Superior temporal gyrus (tissue), 1 donor: ENCODE data around the gene GPX8.

ENCODE experiments used
- DNase-seq: peaks from one replicate; pipeline ENCODE4 v3.0.0-alpha.2; 2016; ENCODE audit errors: extremely low spot score

Gene GPX8, protein sequence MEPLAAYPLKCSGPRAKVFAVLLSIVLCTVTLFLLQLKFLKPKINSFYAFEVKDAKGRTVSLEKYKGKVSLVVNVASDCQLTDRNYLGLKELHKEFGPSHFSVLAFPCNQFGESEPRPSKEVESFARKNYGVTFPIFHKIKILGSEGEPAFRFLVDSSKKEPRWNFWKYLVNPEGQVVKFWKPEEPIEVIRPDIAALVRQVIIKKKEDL

GRCh38 chr5:55159763-55160492 is at the start of gene GPX8:
GPX8 (plus strand) TSS chr5:55160171; CDS start chr5:55160193, 22 bp downstream.
- DNase-seq: peak; percentile 69

DNA sequence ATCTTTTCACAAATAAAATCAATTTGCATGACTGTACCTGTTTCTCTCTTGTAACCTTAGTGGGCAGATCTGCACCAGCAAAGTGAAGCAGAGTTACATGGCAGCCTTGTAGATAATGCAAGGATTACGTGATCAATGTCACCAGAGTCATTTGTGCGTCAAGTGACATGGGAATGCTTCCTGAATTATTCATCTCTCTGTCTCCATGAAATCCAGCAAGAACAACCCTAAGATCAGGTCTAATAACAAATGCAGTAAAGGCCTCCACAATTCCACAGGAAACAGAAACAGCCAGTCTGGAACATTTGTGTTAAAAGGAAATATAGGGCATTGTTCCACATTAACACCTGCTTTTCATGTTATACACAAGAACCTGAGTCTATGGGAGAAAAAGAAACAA is 49.8 kb upstream of the GPX8 start:
- no peak for DNase-seq

DNA sequence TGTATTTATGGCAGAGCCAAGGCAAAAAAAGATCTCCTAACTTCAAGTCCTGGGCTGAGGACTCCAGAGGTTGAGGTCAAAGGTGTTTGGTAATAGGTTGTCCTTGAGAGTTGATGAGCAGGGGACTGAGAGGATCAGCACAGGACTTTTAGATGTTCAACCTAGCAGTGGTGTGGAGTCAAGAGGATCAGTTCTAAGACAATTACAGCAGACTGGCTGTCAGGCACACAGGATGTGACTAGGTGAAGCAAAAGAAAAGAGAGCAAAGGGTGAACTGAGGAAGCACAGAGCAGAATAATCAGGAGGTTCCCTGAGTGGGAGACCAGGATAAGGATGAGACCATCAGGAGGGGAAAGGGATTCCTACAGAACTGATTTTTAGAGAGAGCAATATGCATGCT is 46.6 kb upstream of the GPX8 start:
- DNase-seq: no peak

- no peak for DNase-seq
Measured at GRCh38 chr5:55114061-55114460, 45.9 kb upstream of the GPX8 start.

DNA sequence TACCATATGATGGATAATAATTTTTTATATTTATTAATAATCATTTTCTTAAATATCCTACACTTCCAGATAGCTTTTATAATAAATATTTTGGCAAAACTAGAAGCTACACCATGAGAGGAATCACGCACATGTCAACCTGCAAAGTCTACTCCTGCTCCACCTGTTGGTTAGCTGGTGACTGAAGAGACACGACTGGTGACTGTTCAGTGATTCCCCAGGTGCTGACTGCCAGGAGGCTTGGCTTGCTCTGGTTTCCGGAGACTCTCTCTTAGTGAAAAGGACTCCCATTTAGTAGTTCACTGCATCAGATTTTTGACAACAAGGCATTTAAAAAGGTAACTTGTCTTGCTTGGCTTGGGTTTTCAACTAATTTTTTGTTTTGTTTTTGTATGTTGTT is 36.6 kb upstream of the GPX8 start:
- no peak for DNase-seq

- DNase-seq: no peak
Measured at GRCh38 chr5:55134053-55134722, 25.8 kb upstream of the GPX8 start.

DNA sequence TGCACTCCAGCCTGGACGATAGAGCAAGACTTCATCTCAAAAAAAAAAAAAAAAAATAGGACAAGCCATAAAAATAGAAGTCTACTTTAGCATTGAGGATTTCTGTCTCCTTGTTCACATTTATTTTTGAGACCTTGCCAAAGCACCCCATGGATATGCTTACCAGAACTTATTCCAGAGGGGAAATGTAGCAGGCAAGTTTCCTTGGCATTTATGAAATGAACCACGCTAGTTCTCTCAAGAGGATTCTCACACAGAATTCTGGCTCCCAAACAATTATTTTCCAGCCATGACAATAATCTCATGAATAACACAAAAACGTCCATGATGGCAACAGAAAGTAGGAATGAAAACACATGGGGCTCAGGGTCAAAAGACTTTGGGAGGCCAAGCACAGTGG is 23.4 kb upstream of the GPX8 start:
- no peak for DNase-seq

DNA sequence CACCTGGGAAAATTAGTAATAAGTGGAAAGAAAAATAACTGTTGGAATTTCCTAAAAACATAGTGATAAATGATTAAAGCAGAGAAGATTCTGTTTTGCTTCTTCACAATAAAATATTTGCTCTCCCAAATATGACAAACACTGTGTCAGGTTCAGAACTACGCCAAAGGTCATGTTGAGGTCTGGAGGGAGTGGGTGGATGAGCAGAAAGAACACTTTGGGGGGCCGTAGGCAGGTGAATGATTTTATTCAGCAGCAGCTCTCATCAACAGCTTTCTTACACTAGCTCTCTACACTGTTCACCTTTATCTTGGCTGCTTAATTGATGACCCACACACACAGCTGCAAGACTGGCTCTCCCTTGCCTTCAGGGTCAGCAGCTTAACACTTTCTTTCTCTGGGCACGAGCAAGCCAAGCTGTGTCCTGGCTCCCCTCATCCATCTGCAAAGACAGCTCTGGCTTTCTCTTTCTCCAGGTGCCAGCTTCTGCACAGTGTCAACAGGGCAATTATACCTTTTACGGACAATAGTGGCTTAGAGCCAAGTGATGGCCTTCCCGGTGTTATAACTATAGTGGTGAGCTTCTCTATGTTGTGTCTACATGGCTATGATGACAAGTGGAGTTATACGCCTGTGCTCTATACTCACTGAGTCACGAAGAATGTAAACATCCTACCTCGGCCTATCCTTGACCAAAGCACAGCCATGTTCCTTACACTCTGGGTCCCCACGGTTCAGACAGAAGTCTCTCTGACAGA is 18.9 kb upstream of the GPX8 start:
- DNase-seq: no peak

GRCh38 chr5:55141945-55142690 is 17.9 kb upstream of the GPX8 start:
- DNase-seq: no peak

DNA sequence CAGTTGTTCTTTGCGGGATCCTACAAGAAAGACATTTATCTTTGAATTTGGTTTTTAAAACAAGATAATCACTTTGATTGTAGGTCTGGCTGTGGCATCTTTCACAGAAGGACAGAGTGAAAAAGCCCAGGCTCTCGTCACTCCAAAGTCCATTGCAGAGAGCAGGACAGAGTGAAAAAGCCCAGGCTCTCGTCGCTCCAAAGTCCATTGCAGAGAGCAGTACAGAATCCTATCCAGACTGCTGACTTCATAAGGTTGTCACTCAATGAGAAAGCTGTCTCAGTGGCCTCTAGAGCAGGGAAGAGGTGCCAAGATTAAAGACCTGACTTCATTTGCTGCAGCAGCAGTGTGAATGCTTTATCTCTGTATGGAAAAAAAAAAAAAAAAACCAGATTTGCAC is 16.3 kb upstream of the GPX8 start:
- no peak for DNase-seq

- no peak for DNase-seq
Measured at GRCh38 chr5:55146080-55146479, 13.9 kb upstream of the GPX8 start.

GRCh38 chr5:55146543-55147151 is 13.3 kb upstream of the GPX8 start:
- DNase-seq: peak; percentile 91

- no peak for DNase-seq
Measured at GRCh38 chr5:55149308-55149795, 10.6 kb upstream of the GPX8 start.

DNA sequence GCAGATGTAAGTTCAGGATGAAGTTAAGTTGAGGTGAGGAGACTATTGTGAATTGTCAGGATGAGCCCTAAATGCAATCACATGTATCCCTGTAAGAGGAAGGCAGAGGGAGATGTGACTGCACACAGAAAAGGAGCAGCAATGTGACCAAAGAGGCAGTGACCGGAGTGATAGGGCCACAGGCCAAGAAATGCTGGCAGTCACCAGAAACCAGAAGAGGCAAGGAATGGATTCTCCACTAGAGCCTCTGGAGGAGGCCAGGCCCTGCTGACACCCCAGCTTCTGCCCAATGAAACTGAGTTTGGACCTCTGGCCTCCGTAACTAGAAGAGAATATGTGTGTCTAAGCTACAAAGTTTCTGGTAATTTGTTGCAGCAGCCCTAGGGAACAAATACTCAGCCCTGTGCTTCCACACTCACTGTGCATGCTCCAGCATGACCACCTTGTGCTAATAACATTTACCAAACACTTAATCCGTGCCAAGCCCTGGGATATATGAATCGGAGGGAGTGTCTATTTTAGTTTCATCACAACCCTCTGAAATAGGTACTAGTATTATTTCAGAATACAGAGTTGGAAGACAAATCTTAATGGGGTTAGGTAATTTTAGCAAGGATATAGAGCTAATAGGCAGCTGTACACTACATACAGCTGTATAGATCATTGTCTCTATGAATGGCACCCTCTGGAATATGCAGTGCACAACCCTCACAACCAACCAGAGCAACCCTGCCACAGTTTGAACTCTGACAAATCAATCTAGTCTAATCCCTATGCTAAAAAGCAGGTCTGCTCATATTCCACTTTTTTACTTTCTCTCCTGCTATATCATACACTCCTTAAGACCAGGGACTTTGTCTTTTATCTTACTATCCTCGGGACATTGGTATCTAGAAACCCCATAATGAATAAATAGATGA is 7.8 kb upstream of the GPX8 start:
- no peak for DNase-seq

DNA sequence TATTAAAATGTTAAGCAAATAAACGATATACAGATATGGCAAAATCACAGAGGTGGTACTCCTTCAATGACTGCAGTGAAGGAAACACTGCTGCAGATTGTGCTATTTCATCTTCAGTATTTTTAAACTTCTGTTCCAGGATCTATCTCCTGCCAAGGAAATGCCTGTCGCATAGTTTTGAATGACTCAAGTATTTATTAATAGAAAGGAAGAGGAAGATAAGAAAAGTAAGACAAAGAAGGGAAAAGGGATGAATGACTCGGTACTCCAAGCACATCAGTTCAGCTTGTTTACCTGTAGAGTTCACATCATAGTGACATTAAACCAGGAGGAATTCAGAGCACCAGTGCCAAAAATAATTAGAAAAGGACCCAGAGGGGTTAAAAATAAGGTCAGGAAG is 5.1 kb upstream of the GPX8 start:
- DNase-seq: no peak

GRCh38 chr5:55160493-55161209 is 680 bp downstream of the GPX8 start:
- DNase-seq: no peak

DNA sequence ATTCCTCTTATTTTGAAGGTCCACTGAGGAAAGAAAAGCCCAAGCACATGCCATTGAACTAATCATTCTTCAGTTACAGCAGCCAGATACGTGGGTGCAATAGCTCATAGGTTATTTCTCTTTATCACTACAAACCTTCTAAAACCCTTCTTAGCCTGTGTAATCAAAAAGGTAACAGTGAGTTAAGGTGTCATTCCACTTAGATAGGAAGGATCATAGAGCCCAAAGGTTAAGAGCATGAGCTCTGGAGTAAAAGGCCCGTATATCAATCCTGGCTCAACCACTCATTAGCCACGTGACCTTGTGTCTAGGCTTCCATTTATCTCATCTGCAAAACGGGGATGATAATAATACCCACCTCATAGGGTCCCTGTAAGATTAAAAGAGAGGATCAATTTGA is 2.7 kb downstream of the GPX8 start:
- no peak for DNase-seq

DNA sequence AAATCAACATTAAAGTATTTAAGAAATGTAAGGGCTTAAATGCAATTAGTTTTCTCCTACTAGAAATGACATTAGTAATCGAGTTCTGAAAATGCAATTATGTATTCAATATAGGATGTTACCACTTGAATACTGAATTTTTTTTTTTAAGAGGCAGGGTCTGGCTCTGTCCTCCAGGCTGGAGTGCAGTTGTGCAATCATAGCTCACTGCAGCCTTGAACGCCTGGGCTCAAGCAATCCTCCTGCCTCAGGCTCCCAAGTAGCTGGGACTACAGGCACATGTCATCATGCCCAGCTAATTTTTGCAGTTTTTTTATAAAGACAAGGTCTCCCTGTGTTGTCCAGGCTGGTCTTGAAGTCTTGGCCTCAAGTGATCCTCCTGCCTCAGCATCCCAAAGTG is 11.5 kb downstream of the GPX8 start:
- DNase-seq: no peak
